Neural progenitor cell (in vitro differentiated cells): Measurements from ENCODE around the gene GPR162. TPM values are rescaled to one million over a fixed set of nuclear protein-coding genes. Genes with fewer than 3 reads are reported as not detected.

Experiments used
- DNase-seq: peaks from one replicate; pipeline ENCODE4 v3.0.0-alpha.2; 2016; ENCODE audit warnings: low spot score
- H2AFZ ChIP-seq: fragments of 200-600 bp; sonication (generic); replicated peaks from 2 replicates; pipeline ENCODE4 v1.6.1; 2016; ENCODE audit warnings: antibody characterized with exemption
- H3F3A ChIP-seq: fragments of 200-600 bp; sonication (generic); 2 replicates; pipeline ENCODE4 v1.6.1; 2016; ENCODE audit warnings: antibody characterized with exemption, low read depth
- H3K27ac ChIP-seq: fragments of 200-600 bp; sonication (generic); 2 replicates; pipeline ENCODE4 v1.5.1; 2016; ENCODE audit warnings: mild to moderate bottlenecking
- H3K27me3 ChIP-seq: fragments of 200-600 bp; sonication (generic); 2 replicates; pipeline ENCODE4 v1.6.1; 2016; ENCODE audit warnings: mild to moderate bottlenecking, moderate library complexity
- H3K36me3 ChIP-seq: fragments of 200-600 bp; sonication (generic); 2 replicates; pipeline ENCODE4 v1.5.1; 2016
- H3K4me1 ChIP-seq: fragments of 200-600 bp; sonication (generic); 2 replicates; pipeline ENCODE4 v1.6.1; 2016; ENCODE audit warnings: mixed run types
- H3K4me2 ChIP-seq: fragments of 200-600 bp; sonication (generic); 2 replicates; pipeline ENCODE4 v1.6.1; 2016
- H3K4me3 ChIP-seq: fragments of 200-600 bp; sonication (generic); 2 replicates; pipeline ENCODE4 v1.5.1; 2016
- H3K79me2 ChIP-seq: fragments of 200-600 bp; sonication (generic); 2 replicates; pipeline ENCODE4 v1.6.1; 2016; ENCODE audit warnings: low read depth
- H3K9ac ChIP-seq: fragments of 200-600 bp; sonication (generic); 2 replicates; pipeline ENCODE4 v1.6.1; 2016
- H3K9me3 ChIP-seq: fragments of 200-600 bp; sonication (generic); 2 replicates; pipeline ENCODE4 v1.5.1; 2016; ENCODE audit warnings: low read depth
- H4K20me1 ChIP-seq: fragments of 200-600 bp; sonication (generic); 2 replicates; pipeline ENCODE4 v1.6.1; 2016; ENCODE audit warnings: low read depth
- H3K27ac Mint-ChIP-seq: 3 replicates; pipeline ENCODE4 v1.8.0; 2021; ENCODE audit warnings: mixed read lengths
- H3K27me3 Mint-ChIP-seq: 2 replicates; pipeline ENCODE4 v1.8.0; 2022; ENCODE audit warnings: low read depth, mild to moderate bottlenecking, inconsistent platforms, moderate library complexity, mixed read lengths; ENCODE audit not compliant: insufficient read depth
- H3K36me3 Mint-ChIP-seq: 3 replicates; pipeline ENCODE4 v1.8.0; 2021; ENCODE audit warnings: mixed read lengths
- H3K4me1 Mint-ChIP-seq: 3 replicates; pipeline ENCODE4 v1.8.0; 2021; ENCODE audit warnings: mixed read lengths
- H3K4me3 Mint-ChIP-seq: 3 replicates; pipeline ENCODE4 v1.8.0; 2021; ENCODE audit warnings: mild to moderate bottlenecking, moderate library complexity, mixed read lengths
- H3K9me3 Mint-ChIP-seq: 3 replicates; pipeline ENCODE4 v1.8.0; 2020; ENCODE audit warnings: mixed read lengths
- EZH2 ChIP-seq: fragments of 200-600 bp; sonication (generic); IDR thresholded peaks from 2 replicates; pipeline ENCODE4 v1.6.1; 2017; ENCODE audit warnings: antibody characterized with exemption, mild to moderate bottlenecking, moderate library complexity
- EZH2phosphoT487 ChIP-seq: fragments of 200-600 bp; sonication (generic); IDR thresholded peaks from 2 replicates; pipeline ENCODE4 v1.6.1; 2017; ENCODE audit warnings: antibody characterized with exemption
- total RNA-seq: library from RNA; depleted of rRNA; stranded (reverse); fragments of >200 nt; gene quantifications from 2 replicates; pipeline ENCODE4 v1.2.3, GENCODE V29; 2015; ENCODE audit warnings: low replicate concordance
- TF ChIP-seq, protein P1 (sequence below): fragments of 200-600 bp; sonication (generic); IDR thresholded peaks from 2 replicates; pipeline ENCODE4 v1.5.1; 2017; ENCODE audit warnings: antibody characterized with exemption, mild to moderate bottlenecking

Gene GPR162
- total RNA-seq, 1 donor from 2014 or later, result 10.0 TPM

DNA sequence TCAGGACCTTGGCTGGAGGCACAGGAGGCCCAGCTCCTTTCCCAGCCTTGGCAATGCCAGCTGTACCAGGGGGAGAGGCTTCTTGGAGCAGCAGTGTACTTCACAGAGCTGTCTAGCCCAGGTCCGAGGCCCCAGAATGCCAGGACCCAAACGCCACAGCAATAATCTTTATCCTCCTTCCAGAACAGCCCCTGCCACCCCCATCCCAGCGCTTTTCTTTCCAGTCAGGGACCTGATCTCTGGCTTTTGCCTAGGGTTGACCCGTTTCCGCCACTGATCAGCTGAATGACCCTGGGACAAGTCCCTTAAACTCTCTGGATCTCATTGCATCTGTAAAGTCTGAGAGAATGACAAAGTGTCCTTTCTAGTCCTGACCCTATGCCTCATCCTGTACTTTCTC is 44.2 kb upstream of the GPR162 start:
- no peak for DNase-seq
- H3K4me3 Mint-ChIP-seq, result no peak overlapping the region
- peaks cover 29% of the 10 kb centered on the region for H3K27me3 Mint-ChIP-seq
- Histone ChIP-seq H3K9me3 (no peaks in the 10 kb centered on the region), H3F3A (peaks cover 43% of the 10 kb centered on the region), H3K4me1 (peaks cover 48% of the 10 kb centered on the region), H3K4me3 (no peak overlapping the region), H3K36me3 (no peaks in the 10 kb centered on the region), H3K9ac (no peak overlapping the region), H2AFZ (no peak overlapping the region), H3K4me2 (no peak overlapping the region), H4K20me1 (peaks cover 13% of the 10 kb centered on the region), H3K27me3 (peaks cover 18% of the 10 kb centered on the region), H3K27ac (no peak overlapping the region), H3K79me2 (no peaks in the 10 kb centered on the region)
- TF ChIP-seq, protein P1, sequence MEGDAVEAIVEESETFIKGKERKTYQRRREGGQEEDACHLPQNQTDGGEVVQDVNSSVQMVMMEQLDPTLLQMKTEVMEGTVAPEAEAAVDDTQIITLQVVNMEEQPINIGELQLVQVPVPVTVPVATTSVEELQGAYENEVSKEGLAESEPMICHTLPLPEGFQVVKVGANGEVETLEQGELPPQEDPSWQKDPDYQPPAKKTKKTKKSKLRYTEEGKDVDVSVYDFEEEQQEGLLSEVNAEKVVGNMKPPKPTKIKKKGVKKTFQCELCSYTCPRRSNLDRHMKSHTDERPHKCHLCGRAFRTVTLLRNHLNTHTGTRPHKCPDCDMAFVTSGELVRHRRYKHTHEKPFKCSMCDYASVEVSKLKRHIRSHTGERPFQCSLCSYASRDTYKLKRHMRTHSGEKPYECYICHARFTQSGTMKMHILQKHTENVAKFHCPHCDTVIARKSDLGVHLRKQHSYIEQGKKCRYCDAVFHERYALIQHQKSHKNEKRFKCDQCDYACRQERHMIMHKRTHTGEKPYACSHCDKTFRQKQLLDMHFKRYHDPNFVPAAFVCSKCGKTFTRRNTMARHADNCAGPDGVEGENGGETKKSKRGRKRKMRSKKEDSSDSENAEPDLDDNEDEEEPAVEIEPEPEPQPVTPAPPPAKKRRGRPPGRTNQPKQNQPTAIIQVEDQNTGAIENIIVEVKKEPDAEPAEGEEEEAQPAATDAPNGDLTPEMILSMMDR, result no peak
- no peak for TF ChIP-seq EZH2
- no peak for TF ChIP-seq EZH2phosphoT487
- no peaks in the 10 kb centered on the region for H3K9me3 Mint-ChIP-seq
- peaks cover 47% of the 10 kb centered on the region for H3K4me1 Mint-ChIP-seq
- H3K36me3 Mint-ChIP-seq, result peaks cover 25% of the 10 kb centered on the region
- no peak overlapping the region for H3K27ac Mint-ChIP-seq

DNA sequence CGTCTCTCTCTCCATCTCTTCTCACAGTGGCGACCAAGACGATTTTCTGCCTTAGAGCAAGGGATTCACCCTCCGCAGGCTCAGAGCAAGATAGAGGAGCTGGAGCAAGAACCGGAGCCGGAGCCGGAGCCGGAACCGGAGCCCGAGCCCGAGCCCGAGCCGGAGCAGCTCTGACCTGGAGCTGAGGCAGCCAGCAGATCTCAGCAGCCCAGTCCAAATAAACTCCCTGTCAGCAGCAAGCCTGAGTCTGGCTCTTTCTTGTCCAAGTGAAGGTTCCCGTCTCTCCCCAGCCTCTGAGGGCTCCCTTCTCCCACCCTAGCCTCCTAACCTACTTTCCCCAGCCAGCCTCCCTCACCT is 43.4 kb upstream of the GPR162 start:
- Histone ChIP-seq H3K27me3 (peaks cover 10% of the 10 kb centered on the region), H3K9me3 (no peaks in the 10 kb centered on the region), H2AFZ (no peak overlapping the region), H3K36me3 (no peaks in the 10 kb centered on the region), H3K4me2 (peak overlapping the region; percentile 80), H3K9ac (no peak overlapping the region), H4K20me1 (peaks cover 5% of the 10 kb centered on the region), H3K4me1 (peaks cover 45% of the 10 kb centered on the region), H3K4me3 (peak overlapping the region; percentile 37), H3K79me2 (no peaks in the 10 kb centered on the region), H3K27ac (peak overlapping the region; percentile 35), H3F3A (peaks cover 35% of the 10 kb centered on the region)
- H3K27me3 Mint-ChIP-seq, result peaks cover 27% of the 10 kb centered on the region
- peaks cover 23% of the 10 kb centered on the region for H3K36me3 Mint-ChIP-seq
- no peak for TF ChIP-seq EZH2phosphoT487
- no peak for TF ChIP-seq EZH2
- TF ChIP-seq, protein P1, result no peak
- H3K4me1 Mint-ChIP-seq, result peaks cover 42% of the 10 kb centered on the region
- H3K9me3 Mint-ChIP-seq, result no peaks in the 10 kb centered on the region
- H3K27ac Mint-ChIP-seq, result peak overlapping the region; percentile 98
- peak overlapping the region; percentile 84 for H3K4me3 Mint-ChIP-seq
- peak; percentile 57 for DNase-seq

DNA sequence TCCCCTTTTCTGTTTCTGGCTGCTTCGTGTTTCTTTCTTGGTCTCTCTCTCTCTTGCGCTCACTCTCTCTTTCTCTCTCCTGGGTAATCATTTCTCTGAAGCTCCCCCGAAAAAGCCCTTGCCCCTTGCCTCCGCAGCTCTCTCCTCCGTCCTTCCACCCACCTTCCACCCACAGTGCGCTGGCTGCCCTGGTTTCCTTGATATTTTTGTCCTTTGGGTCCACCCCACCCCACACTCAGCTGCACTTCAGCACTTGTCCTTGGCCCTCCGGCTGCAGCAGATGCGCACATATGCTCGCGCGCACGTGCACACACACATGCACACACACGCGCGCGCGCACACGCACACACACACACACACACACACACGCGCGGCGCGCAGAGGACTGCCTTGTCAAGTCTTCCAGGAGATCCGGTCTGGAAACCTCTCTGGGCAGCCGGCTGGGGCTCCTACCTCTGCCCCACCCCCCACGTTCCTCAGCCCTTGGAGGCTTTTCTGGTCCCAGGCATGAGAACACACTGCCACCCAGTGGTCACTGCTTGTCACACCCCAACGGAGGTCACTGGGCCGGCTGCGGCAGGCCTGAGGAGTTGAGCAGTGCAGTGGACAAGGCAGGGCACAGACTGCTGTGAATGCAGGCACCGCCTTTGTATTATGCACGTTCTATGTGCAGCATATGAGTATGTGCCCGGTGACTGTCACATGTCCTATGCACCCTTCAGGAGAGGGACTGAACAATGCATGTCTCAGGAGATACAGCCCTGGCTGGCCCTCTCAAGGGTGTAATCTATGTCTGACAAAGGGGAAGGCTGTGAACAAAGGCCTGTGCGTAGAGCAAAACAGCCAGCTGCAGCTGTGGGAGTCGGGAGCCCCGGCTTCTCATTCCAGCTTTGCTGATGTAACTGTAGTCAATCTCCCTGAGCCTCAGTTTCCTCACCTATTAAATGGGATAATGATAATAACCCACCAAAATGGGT is 42.8 kb upstream of the GPR162 start:
- H3K79me2 ChIP-seq, result no peaks in the 10 kb centered on the region
- no peaks in the 10 kb centered on the region for H3K9me3 ChIP-seq
- peak overlapping the region; percentile 35 for H3K27ac ChIP-seq
- no peaks in the 10 kb centered on the region for H3K9me3 Mint-ChIP-seq
- H3K4me1 Mint-ChIP-seq, result peaks cover 43% of the 10 kb centered on the region
- H3K4me2 ChIP-seq, result peak overlapping the region; percentile 80
- peak; percentile 98 for DNase-seq
- H3K9ac ChIP-seq, result no peak overlapping the region
- peaks cover 22% of the 10 kb centered on the region for H3K36me3 Mint-ChIP-seq
- H4K20me1 ChIP-seq, result peaks cover 3% of the 10 kb centered on the region
- H3K4me3 Mint-ChIP-seq, result peak overlapping the region; percentile 84
- TF ChIP-seq EZH2 (peak; percentile 43), EZH2phosphoT487 (peak; percentile 22)
- TF ChIP-seq, protein P1, result peak; percentile 99
- H3K36me3 ChIP-seq, result no peaks in the 10 kb centered on the region
- peaks cover 41% of the 10 kb centered on the region for H3K4me1 ChIP-seq
- peaks cover 4% of the 10 kb centered on the region for H3K27me3 ChIP-seq
- H3F3A ChIP-seq, result peaks cover 30% of the 10 kb centered on the region
- peak overlapping the region; percentile 98 for H3K27ac Mint-ChIP-seq
- H3K4me3 ChIP-seq, result peak overlapping the region; percentile 37
- H3K27me3 Mint-ChIP-seq, result peaks cover 24% of the 10 kb centered on the region
- H2AFZ ChIP-seq, result peak overlapping the region; percentile 26
